HCT116 (cell line): ENCODE data around the gene SIPA1L3. TPM values are rescaled to one million over a fixed set of nuclear protein-coding genes. Genes with fewer than 3 reads are reported as not detected.

Experiments
- ATAC-seq: fragments of 200-7000 bp; cut with Tn5 transposase; 2 replicates; pipeline ENCODE4 v1.9.1; 2020; ENCODE audit warnings: mild to moderate bottlenecking, moderate library complexity
- BruUV-seq: library from RNA; stranded (reverse); fragments of 400-500 nt; replicated peaks from 2 replicates; lab custom pipeline; 2021; lab: Mats Ljungman, UMichigan
- CTCF ChIA-PET: fragments of 300-600 bp; sonication (Branson Sonifier 250); formaldehyde crosslinking; loops from one replicate; lab custom pipeline; 2021; ENCODE audit warnings: antibody characterized with exemption; lab: Charles Lee
- POLR2A ChIA-PET: fragments of 300-600, 350-600 bp; sonication (Branson Sonifier 250); formaldehyde crosslinking; loops from one replicate; lab custom pipeline; 2021; ENCODE audit warnings: antibody characterized with exemption; lab: Charles Lee
- RAD21 ChIA-PET, 2 experiments: fragments of 300-600 bp; sonication (Branson Sonifier 250); formaldehyde crosslinking; loops; one replicate each; lab custom pipeline; 2023; ENCODE audit warnings: low total read pairs in 2 of 2; ENCODE audit not compliant: uncharacterized antibody in 2 of 2, unreplicated experiment in 2 of 2, low non-redundant PET in 1 of 2; lab: Charles Lee
- DNase-seq: peaks from one replicate; pipeline ENCODE4 v3.0.0-alpha.2; 2010; ENCODE audit warnings: low read depth, low spot score
- H2AFZ ChIP-seq: fragments of 200-600 bp; shearing (Covaris generic), sonication (generic); 2 replicates; pipeline ENCODE4 v1.6.1; 2017; ENCODE audit warnings: low read depth, mixed run types, mixed read lengths, antibody characterized with exemption, low read length; ENCODE audit not compliant: poor library complexity, severe bottlenecking
- H3K27ac ChIP-seq: 2 replicates; pipeline ENCODE4 v1.5.1; 2012; ENCODE audit warnings: low read depth, low read length
- H3K27me3 ChIP-seq: fragments of 200-600 bp; sonication (generic); 2 replicates; pipeline ENCODE4 v1.6.1; 2016; ENCODE audit warnings: mixed run types, low read length, mixed read lengths; ENCODE audit not compliant: insufficient read depth
- H3K36me3 ChIP-seq, 2 experiments: fragments of 200-500 bp in 1 of 2; fragments of 200-600 bp in 1 of 2; sonication (Bioruptor generic) in 1 of 2; sonication (generic) in 1 of 2; 2 replicates each; pipeline versions ENCODE4 v1.5.1 to v1.6.1; 2014 to 2016; ENCODE audit warnings: low read length in 2 of 2, inconsistent platforms in 1 of 2, mixed read lengths in 1 of 2, mixed run types in 1 of 2; ENCODE audit not compliant: insufficient read depth in 2 of 2, control insufficient read depth in 1 of 2
- H3K4me1 ChIP-seq, 2 experiments: fragments of 200-600 bp in 1 of 2; sonication (generic) in 1 of 2; 2 replicates each; pipeline versions ENCODE4 v1.5.1 to v1.6.1; 2012 to 2017; ENCODE audit warnings: low read length in 2 of 2, inconsistent platforms in 1 of 2, mild to moderate bottlenecking in 1 of 2, mixed read lengths in 1 of 2, mixed run types in 1 of 2, moderate library complexity in 1 of 2; ENCODE audit not compliant: insufficient read depth in 2 of 2, control insufficient read depth in 1 of 2
- H3K4me2 ChIP-seq: fragments of 200-600 bp; sonication (generic); 2 replicates; pipeline ENCODE4 v1.6.1; 2017; ENCODE audit warnings: mixed run types, low read length, mixed read lengths
- H3K4me3 ChIP-seq, 2 experiments: fragments of 200-600 bp in 1 of 2; sonication (generic) in 1 of 2; replicated peaks in 1 of 2; 2 replicates each; pipeline ENCODE4 v1.5.1; 2011 to 2016; ENCODE audit warnings: low read length in 2 of 2, control low read depth in 1 of 2, low read depth in 1 of 2, mild to moderate bottlenecking in 1 of 2, mixed read lengths in 1 of 2, mixed run types in 1 of 2
- H3K79me2 ChIP-seq: fragments of 200-600 bp; sonication (generic); 2 replicates; pipeline ENCODE4 v1.6.1; 2017; ENCODE audit warnings: mild to moderate bottlenecking, mixed run types, low read length, moderate library complexity, mixed read lengths; ENCODE audit not compliant: insufficient read depth
- H3K9ac ChIP-seq: fragments of 200-600 bp; sonication (generic); 2 replicates; pipeline ENCODE4 v1.6.1; 2016; ENCODE audit warnings: low read length, mixed read lengths
- H3K9me2 ChIP-seq: fragments of 200-600 bp; sonication (generic), shearing (Covaris generic); 2 replicates; pipeline ENCODE4 v1.6.1; 2017; ENCODE audit warnings: mixed run types, mild to moderate bottlenecking, moderate library complexity; ENCODE audit not compliant: insufficient read depth
- H3K9me3 ChIP-seq, 2 experiments: fragments of 200-500 bp in 1 of 2; fragments of 200-600 bp in 1 of 2; sonication (Bioruptor generic) in 1 of 2; sonication (generic) in 1 of 2; 2 replicates each; pipeline ENCODE4 v1.6.1; 2014 to 2017; ENCODE audit warnings: low read length in 2 of 2, mixed read lengths in 2 of 2, inconsistent platforms in 1 of 2, low read depth in 1 of 2, mild to moderate bottlenecking in 1 of 2, mixed run types in 1 of 2, moderate library complexity in 1 of 2; ENCODE audit not compliant: control insufficient read depth in 1 of 2, insufficient read depth in 1 of 2
- H4K20me1 ChIP-seq: fragments of 200-600 bp; sonication (generic), shearing (Covaris generic); 2 replicates; pipeline ENCODE4 v1.6.1; 2017; ENCODE audit warnings: mixed run types, mild to moderate bottlenecking, moderate library complexity; ENCODE audit not compliant: insufficient read depth
- ATF3 ChIP-seq: IDR thresholded peaks from 2 replicates; pipeline ENCODE4 v1.6.1; 2012
- CEBPB ChIP-seq: IDR thresholded peaks from 2 replicates; pipeline ENCODE4 v1.6.1; 2012; ENCODE audit warnings: low read depth
- ELF1 ChIP-seq: IDR thresholded peaks from 2 replicates; pipeline ENCODE4 v1.6.1; 2012; ENCODE audit warnings: low read depth, borderline replicate concordance
- EZH2phosphoT487 ChIP-seq: fragments of 200-600 bp; IDR thresholded peaks from 2 replicates; pipeline ENCODE4 v1.6.1; 2018; ENCODE audit warnings: antibody characterized with exemption, borderline replicate concordance
- FOSL1 ChIP-seq: IDR thresholded peaks from 2 replicates; pipeline ENCODE4 v1.6.1; 2012; ENCODE audit warnings: low read depth
- JUND ChIP-seq: IDR thresholded peaks from 2 replicates; pipeline ENCODE4 v1.6.1; 2012
- POLR2AphosphoS5 ChIP-seq: IDR thresholded peaks from 2 replicates; pipeline ENCODE4 v1.6.1; 2011; ENCODE audit warnings: mild to moderate bottlenecking, low read depth, low read length, moderate library complexity
- RAD21 ChIP-seq: IDR thresholded peaks from 2 replicates; pipeline ENCODE4 v1.6.1; 2012; ENCODE audit warnings: low read depth, mild to moderate bottlenecking
- REST ChIP-seq: IDR thresholded peaks from 2 replicates; pipeline ENCODE4 v1.6.1; 2012; ENCODE audit warnings: low read depth
- SIN3A ChIP-seq: IDR thresholded peaks from 2 replicates; pipeline ENCODE4 v1.6.1; 2012; ENCODE audit warnings: low read depth
- SRF ChIP-seq: IDR thresholded peaks from 2 replicates; pipeline ENCODE4 v1.6.1; 2012; ENCODE audit warnings: low read depth
- ZBTB33 ChIP-seq: IDR thresholded peaks from 2 replicates; pipeline ENCODE4 v1.6.1; 2011; ENCODE audit warnings: mild to moderate bottlenecking, low read length, moderate library complexity; ENCODE audit not compliant: insufficient replicate concordance; ENCODE audit errors: extremely low read depth
- ZNF274 ChIP-seq: fragments of 200-500 bp; sonication (Bioruptor generic); IDR thresholded peaks from 2 replicates; pipeline ENCODE4 v1.6.1; 2014; ENCODE audit warnings: mild to moderate bottlenecking, low read depth, low read length, inconsistent platforms
- intact Hi-C: fragments of 100-400 bp; cut with micrococcal nuclease; formaldehyde crosslinking; loops from 2 replicates; pipeline ENCODE4 v1.10.0; 2022
- total RNA-seq: library from RNA; stranded (reverse); gene quantifications from one replicate; pipeline ENCODE4 v1.2.1, GENCODE V29; 2021; ENCODE audit not compliant: unreplicated experiment

The SIPA1L3 gene
- total RNA-seq, 1 experiment from 2014 or later = 41.8 TPM

GRCh38 chr19:37994823-37995130, 87.8 kb downstream of the SIPA1L3 start (continued):
- TF ChIP-seq RAD21 (no peak), SRF (no peak)

GRCh38 chr19:37995346-37995745, 88.3 kb downstream of the SIPA1L3 start:
- Histone ChIP-seq H3K4me2 (no peak overlapping the region), H3K36me3 (no peaks in the 10 kb centered on the region), H3K9me3 (no peaks in the 10 kb centered on the region), H3K27ac (no peak overlapping the region), H3K9ac (no peak overlapping the region), H2AFZ (no peak overlapping the region), H3K4me3 (no peak overlapping the region), H3K4me1 (peaks cover 44 to 77% of the 10 kb centered on the region in 2 experiments), H3K27me3 (no peaks in the 10 kb centered on the region), H3K9me2 (no peaks in the 10 kb centered on the region), H4K20me1 (no peaks in the 10 kb centered on the region), H3K79me2 (peaks cover 49% of the 10 kb centered on the region)
- TF ChIP-seq POLR2AphosphoS5 (no peak), FOSL1 (no peak), SIN3A (no peak)
- intact Hi-C loops = no loop called here
- RAD21 ChIA-PET = no interaction called here
- POLR2A ChIA-PET = interaction anchor here (3.8 kb wide), 1 partner anchor 8 kb away, joined by 17 read pairs; no protein-coding TSS in a partner anchor
- DNase-seq (no peak), ATAC-seq (no peak)
- no TSS peak for BruUV-seq
- CTCF ChIA-PET = interaction anchor here (0.9 kb wide), 1 partner anchor 93 kb away, joined by 3 read pairs; no protein-coding TSS in a partner anchor

- peak overlapping the region; percentile 75 for H3K4me2 ChIP-seq
- DNase-seq = peak; percentile 91
- TF ChIP-seq FOSL1 (peak; percentile 99), ZBTB33 (no peak), REST (no peak), CEBPB (peak; percentile 62; the same call in 1 of the 2 replicates), ZNF274 (no peak), POLR2AphosphoS5 (peak; percentile 51; the same call in 1 of the 2 replicates), ELF1 (no peak), RAD21 (no peak; the same call in 1 of the 2 replicates), EZH2phosphoT487 (no peak), JUND (peak; percentile 97), ATF3 (no peak)
These were observed 90.9 kb downstream of the SIPA1L3 start for GRCh38 chr19:37997911-37998344.

More at GRCh38 chr19:37997911-37998344, 90.9 kb downstream of the SIPA1L3 start:
- ChIA-PET RAD21 (no interaction called here), POLR2A (interaction anchor here (0.8 to 2.2 kb wide), 4 partner anchors 16 to 95 kb away, joined by 3 to 6 read pairs (median 4); partner anchors contain the start of genes SIPA1L3 and WDR87), CTCF (no interaction called here)
- no peaks in the 10 kb centered on the region for H3K9me2 ChIP-seq
- H3K9ac ChIP-seq = peak overlapping the region; percentile 68
- H3K27ac ChIP-seq = peak overlapping the region; percentile 93
- no peaks in the 10 kb centered on the region for H4K20me1 ChIP-seq
- H3K79me2 ChIP-seq = peaks cover 61% of the 10 kb centered on the region
- peaks cover 53 to 77% of the 10 kb centered on the region in 2 experiments for H3K4me1 ChIP-seq
- peak; percentile 35 for ATAC-seq
- no peaks in the 10 kb centered on the region for H3K9me3 ChIP-seq
- H3K27me3 ChIP-seq = no peaks in the 10 kb centered on the region
- peak overlapping the region in 1 of 2 experiments; percentile 27; a peak in 2 of 4 replicates for H3K4me3 ChIP-seq
- H3K36me3 ChIP-seq = no peaks in the 10 kb centered on the region
- no peak overlapping the region for H2AFZ ChIP-seq
- intact Hi-C loops = no loop called here
- no TSS peak for BruUV-seq
